HG02759 (cell line): ENCODE results near the gene KRT8.

Experiments
- ATAC-seq: cut with Tn5 transposase; IDR thresholded peaks from one replicate; pipeline ENCODE4 v1.9.1; 2021; ENCODE audit warnings: mild to moderate bottlenecking, moderate library complexity; ENCODE audit not compliant: unreplicated experiment

The KRT8 gene

GRCh38 chr12:52925717-52926595 lies 21.1 kb upstream of the KRT8 start:
- ATAC-seq, result no peak

GRCh38 chr12:52924764-52925716 lies 20.2 kb upstream of the KRT8 start:
- no peak for ATAC-seq

GRCh38 chr12:52921488-52922165 lies 16.8 kb upstream of the KRT8 start:
- no peak for ATAC-seq

- no peak for ATAC-seq
Measured at GRCh38 chr12:52920937-52921336, 16.1 kb upstream of the KRT8 start.

GRCh38 chr12:52918784-52919183 lies 13.9 kb upstream of the KRT8 start:
- ATAC-seq, result no peak

GRCh38 chr12:52918351-52918750 lies 13.5 kb upstream of the KRT8 start:
- no peak for ATAC-seq

- ATAC-seq, result no peak
Measured at GRCh38 chr12:52917800-52918199, 12.9 kb upstream of the KRT8 start.

- ATAC-seq, result no peak
Measured at GRCh38 chr12:52916216-52916615, 11.3 kb upstream of the KRT8 start.

GRCh38 chr12:52915637-52916036 lies 10.8 kb upstream of the KRT8 start:
- ATAC-seq, result no peak

- ATAC-seq, result no peak
Measured at GRCh38 chr12:52914576-52915121, 9.8 kb upstream of the KRT8 start.

GRCh38 chr12:52913431-52913821 lies 8.6 kb upstream of the KRT8 start:
- ATAC-seq, result no peak

- no peak for ATAC-seq
Measured at GRCh38 chr12:52912711-52913430, 8.0 kb upstream of the KRT8 start.

- ATAC-seq, result no peak
Measured at GRCh38 chr12:52910248-52910883, 5.5 kb upstream of the KRT8 start.

GRCh38 chr12:52909796-52910195 lies 4.9 kb upstream of the KRT8 start:
- ATAC-seq, result no peak

GRCh38 chr12:52909331-52909730 lies 4.5 kb upstream of the KRT8 start:
- ATAC-seq, result no peak

GRCh38 chr12:52907092-52907810 lies 2.4 kb upstream of the KRT8 start:
- ATAC-seq, result no peak

GRCh38 chr12:52906191-52906601 lies 1.3 kb upstream of the KRT8 start:
- no peak for ATAC-seq

GRCh38 chr12:52903855-52904508 lies 894 bp downstream of the KRT8 start:
- peak; percentile 61 for ATAC-seq
